NCI-H1092 (cell line): ENCODE data around the gene DEFB132.

ENCODE experiments used
- DNase-seq: peaks from one replicate; lab custom pipeline; 2025; lab: John Stamatoyannopoulos, UW

DEFB132 gene

DNA sequence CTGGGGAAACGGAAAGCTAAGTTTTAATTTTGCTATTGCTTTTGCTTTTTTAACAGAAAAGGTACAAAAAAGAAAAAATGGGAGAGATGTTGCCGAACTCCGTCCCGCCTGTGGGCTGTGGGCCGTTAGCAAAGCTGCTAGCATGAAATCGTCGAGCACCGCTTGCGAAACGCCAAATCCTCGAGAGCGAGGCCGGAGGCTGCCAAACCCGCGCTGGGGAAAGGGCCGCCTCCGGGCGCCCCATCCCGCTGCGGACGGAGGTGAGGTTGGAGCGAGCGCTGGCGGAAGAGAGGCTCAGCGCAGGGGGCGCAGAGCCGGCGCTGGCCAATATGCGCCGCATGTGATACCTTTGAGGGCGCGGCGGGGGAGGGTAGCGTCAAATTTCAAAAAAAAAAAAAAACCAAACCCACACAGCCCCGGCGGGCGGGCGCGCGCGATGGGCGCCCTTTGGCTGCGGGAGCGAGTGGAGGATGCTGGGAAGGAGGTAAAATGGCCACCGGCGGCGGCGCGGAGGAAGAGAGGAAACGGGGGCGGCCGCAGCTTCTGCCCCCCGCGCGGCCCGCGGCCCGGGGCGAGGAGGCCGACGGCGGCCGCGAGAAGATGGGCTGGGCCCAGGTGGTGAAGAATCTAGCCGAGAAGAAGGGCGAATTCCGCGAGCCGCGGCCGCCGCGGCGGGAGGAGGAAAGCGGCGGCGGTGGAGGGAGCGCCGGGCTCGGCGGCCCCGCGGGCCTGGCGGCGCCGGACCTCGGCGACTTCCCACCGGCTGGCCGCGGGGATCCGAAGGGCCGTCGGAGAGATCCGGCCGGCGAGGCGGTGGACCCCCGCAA lies 39.8 kb downstream of the DEFB132 start, which contains the start of gene ZCCHC3:
Gene ZCCHC3 (plus strand): TSS at position 473 of the 827 bp plus-strand sequence. CDS start 17 bp downstream, at position 490.
- peak; percentile 90 for DNase-seq

DNA sequence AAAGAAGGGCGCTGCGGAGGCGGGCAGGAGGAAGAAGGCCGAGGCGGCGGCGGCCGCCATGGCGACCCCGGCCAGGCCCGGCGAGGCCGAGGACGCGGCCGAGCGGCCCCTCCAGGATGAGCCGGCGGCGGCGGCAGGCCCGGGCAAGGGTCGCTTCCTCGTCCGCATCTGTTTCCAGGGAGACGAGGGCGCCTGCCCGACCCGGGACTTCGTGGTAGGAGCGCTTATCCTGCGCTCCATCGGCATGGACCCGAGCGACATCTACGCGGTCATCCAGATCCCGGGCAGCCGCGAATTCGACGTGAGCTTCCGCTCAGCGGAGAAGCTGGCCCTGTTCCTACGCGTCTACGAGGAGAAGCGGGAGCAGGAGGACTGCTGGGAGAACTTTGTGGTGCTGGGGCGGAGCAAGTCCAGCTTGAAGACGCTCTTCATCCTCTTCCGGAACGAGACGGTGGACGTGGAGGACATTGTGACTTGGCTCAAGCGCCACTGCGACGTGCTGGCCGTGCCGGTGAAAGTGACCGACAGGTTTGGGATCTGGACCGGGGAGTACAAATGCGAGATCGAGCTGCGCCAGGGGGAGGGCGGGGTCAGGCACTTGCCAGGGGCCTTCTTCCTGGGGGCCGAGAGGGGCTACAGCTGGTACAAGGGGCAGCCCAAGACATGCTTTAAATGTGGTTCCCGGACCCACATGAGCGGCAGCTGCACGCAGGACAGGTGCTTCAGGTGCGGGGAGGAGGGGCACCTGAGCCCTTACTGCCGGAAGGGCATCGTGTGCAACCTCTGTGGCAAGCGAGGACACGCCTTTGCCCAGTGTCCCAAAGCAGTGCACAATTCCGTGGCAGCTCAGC lies 40.6 kb downstream of the DEFB132 start:
- DNase-seq, result peak; percentile 12

DNA sequence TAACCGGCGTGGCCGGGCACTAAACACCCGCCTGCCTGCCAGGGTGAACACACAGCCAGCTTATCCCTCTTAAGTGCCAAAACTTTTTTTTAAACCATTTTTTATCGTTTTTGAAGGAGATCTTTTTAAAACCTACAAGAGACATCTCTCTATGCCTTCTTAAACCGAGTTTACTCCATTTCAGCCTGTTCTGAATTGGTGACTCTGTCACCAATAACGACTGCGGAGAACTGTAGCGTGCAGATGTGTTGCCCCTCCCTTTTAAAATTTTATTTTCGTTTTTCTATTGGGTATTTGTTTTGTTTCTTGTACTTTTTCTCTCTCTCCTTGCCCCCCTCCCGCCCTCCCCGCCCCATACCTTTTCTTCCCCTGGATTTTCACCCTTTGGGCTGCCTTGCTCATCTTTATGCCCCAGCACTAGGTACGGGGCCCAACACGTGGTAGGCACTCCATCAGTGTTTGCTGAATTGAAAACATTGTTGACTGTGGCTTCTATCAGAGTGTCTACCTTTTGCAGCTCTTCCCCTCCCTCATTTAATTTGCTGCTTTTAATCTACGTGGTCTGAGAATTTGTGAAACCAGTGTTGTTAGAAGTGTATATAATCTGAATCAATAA lies 41.4 kb downstream of the DEFB132 start:
- no peak for DNase-seq

DNA sequence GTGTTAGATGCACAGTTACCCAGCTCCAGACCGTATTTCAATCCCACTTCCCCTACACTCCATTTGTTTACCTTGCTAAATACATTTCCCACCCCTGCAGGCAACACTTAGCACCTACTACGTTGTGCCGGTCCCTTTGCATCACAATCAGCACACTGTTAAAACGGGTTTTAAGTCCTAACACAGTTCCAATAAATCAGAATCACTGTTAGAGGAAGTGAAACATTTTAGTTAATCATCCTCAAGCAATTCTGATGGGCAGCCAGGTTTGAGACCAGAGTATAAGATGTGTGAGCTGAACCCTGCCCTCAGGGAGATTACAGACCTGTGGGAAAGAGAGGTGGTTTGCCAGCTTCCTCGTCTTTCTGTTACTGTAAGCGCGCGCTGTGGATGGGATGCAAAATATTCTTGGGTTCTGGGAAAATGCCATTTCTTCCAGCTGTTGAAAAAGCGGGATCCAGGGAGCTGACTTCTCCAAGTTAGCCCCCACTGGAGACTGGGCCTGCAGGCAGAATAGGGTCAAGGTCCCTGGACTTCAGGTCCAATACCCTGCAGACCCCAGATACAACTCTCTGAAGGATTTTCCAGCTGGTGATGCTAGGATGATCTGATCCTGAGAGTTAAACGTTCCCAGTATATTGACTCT lies 42.9 kb downstream of the DEFB132 start:
- DNase-seq, result no peak

DNA sequence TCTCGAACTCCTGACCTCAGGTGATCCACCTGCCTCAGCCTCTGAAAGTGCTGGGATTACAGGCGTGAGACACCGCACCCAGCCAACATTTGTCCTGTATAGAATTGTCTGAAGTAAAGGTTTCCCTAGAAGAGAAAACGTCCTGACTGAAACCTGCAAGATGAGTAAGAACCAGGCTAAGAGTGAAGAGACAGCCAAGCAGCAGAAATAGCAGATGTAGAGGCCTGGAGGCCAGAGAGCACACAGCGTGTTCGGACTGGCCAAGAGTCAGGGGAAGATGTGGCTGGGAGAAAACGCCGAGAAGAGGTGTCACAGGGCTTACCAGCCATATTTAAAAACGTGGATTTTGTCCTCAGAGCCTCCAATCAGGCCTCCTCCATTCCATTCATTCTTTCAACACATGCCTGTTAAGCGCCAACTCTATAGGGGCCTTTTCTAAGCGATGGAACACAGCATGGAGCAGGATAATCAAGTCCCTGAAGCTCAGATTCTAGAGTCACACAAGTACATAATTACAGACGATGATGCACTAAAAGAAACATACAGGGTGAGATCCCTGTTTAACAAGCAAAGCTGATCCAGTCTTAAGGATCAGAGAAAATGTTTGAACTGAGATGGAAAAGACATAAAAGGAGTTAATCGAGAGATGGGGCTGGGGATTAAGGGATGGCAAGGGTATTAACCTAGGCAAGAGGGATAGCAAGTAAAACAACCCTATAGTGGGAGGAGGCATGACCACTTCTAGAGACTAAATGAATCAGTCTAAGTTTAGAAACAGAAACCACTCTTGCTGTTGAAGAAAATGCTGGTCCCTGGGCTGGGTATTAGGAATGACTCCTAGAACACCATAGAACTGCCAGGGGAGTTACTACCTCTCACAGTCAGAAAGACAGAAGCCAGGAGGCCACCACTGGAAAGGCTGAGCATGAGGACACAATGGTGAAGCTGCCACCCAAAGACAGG lies 44.6 kb downstream of the DEFB132 start:
- DNase-seq, result no peak

DNA sequence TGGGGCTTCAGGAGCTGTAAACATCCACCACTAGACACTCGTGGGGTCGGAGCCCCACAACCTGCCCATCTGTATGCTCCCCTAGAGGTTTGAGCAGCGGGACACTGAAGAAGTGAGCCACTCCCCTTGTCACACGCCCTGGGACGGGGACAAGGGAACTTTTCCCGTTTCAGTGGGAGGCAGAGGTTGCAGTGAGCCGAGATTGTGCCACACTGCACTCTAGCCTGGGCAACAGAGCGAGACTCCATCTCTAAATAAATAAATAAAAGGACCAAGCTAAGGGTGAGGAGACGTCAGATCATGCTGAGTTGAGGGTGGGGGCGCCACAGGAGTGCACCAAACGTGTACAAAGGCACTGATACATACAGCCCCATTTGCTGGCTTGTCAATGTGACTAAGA lies 48.2 kb downstream of the DEFB132 start:
- DNase-seq, result no peak

DNA sequence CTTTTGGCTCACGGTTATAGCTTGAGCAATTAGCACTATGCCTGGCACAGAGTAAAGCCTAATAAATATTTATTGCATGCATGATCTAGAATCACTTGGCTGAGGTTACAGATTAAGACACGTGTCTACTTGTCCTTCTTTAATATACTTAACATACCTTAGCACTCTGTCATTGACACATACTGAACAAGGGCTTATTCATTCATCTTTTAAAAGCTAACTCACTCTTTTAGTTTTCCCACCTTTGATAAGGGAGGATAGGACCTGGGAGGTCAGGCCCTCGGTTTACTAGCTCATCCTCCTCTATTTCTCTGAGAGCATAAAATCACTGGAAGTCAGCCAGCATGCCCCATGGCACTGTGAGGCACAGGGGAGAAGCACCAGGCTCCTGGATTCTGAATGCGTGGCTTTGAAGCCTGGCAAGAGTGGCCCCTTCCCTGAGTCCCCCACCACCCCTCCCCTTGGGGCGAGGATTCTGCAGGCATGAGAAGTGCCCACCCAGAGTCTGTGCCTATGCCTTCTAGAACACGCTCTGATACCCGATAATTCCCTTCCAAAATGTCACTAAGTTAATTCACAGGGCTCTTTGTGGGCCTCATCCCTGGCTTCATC lies 51.0 kb downstream of the DEFB132 start:
- DNase-seq, result no peak

DNA sequence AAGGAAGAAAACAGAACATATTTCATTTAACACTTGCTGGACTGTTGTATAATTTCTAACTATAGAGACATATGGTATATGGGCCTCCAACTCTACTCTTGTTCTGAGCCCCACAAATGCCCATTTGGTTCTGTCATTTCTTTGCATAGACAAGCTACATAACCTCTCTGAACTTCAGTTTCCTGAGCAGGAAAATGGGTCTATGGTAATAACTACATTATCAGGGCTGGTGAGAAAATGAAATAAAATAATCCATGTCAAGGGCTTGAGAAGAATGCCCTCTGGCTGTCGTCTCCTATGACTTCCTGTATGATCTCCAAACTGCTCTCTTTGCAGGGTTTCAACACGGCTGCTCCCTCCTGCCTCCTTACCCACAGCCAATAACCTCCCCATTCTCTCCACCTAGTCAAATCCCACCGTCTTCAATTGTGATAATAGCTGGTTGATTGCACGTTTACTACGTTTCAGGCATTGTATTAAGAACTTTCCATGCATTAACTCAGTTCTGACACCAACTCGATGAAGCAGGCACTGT lies 51.8 kb downstream of the DEFB132 start:
- no peak for DNase-seq

DNA sequence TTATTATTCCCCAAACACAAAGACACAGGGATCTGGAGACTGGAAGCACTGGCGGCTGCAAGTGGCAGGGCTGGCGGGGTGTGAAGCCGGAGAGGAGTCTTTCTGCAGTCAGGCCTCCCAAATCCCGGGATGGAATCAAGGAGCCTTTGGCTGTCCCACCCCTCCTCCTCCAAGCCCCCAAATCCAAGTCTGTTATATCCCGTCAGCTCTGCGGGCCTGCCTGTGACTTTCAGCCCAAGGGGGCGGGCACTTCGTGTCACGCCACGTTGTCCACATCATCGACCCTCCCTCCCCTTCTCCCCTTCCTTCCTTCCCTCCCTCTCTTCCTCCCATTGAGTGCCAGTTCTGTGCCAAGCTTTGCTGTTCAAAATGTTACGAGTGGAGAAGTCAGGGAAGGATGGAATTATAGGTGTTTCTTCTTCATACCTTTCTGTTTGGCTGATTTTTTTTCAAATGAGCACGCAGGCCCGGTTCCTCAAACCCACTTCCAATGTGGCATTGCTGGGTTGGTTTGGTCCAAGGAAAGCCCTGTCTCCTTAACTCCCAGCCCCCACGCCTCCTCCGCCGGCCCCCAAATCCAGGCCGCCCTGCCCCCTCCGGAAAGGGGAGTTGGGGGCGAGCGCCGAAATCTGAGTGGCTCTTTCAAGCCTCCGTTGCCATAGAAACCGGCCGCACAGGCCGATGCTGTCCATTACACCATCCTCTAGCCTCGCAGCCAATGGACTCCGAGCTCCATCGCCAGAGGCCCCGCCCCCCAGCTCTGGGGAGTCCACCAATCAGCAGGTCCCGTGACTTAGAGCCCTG lies 52.5 kb downstream of the DEFB132 start:
- peak; percentile 98 for DNase-seq

DNA sequence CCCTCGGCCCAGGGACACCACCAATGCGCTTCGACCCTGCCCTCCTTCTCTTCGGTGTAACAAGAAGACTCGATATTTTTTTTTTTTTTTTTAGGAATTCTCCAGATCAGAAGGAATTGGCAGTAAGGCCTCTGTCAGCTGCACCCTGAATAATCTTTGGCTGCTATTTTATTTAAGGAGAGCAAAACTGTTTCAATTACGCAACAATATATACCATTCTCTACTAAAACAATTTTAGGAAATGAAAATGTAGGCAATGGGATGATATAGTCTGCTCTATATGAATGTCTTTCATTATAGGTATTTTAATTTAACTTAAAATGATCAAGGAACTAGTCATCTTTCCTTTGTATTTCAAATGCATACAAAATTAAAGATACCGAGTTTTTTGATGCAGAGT lies 53.1 kb downstream of the DEFB132 start:
- no peak for DNase-seq
